Right cardiac atrium (tissue), 5 donors: Measurements from ENCODE around the gene GTF3C4. TPM values are rescaled to one million over a fixed set of nuclear protein-coding genes. Genes with fewer than 3 reads are reported as not detected.

Source experiments
- ATAC-seq, 2 donors: fragments of 200-7000 bp; cut with Tn5 transposase; one replicate each; pipeline versions ENCODE4 v1.8.0 to v1.9.1; 2020; ENCODE audit warnings: moderate library complexity in 2 of 2, mild to moderate bottlenecking in 1 of 2
- DNase-seq, 3 donors: peaks; one replicate each; pipeline ENCODE4 v3.0.0-alpha.2; 2020
- H3K27ac ChIP-seq: one replicate; pipeline ENCODE4 v1.5.1; 2013; ENCODE audit warnings: mild to moderate bottlenecking, low read length, control low read depth, moderate library complexity
- H3K27me3 ChIP-seq: one replicate; pipeline ENCODE4 v1.6.1; 2013; ENCODE audit not compliant: control insufficient read depth, insufficient read depth
- H3K4me1 ChIP-seq: one replicate; pipeline ENCODE4 v1.6.1; 2013; ENCODE audit warnings: low read length; ENCODE audit not compliant: control insufficient read depth, insufficient read depth
- H3K4me3 ChIP-seq: one replicate; pipeline ENCODE4 v1.5.1; 2013; ENCODE audit warnings: low read length, control low read depth
- H3K9me3 ChIP-seq: one replicate; pipeline ENCODE4 v1.6.1; 2013; ENCODE audit warnings: low read length; ENCODE audit not compliant: control insufficient read depth
- WGBS: extraction: QIAGEN DNeasy Blood & Tissue Kit; methylation state at CpG from one replicate; pipeline ENCODE4 v1.1.7; 2013; 5-methylcytosine and 5-hydroxymethylcytosine counted together
- intact Hi-C, 4 donors: fragments of 100-400 bp; cut with DNase I; formaldehyde crosslinking; loops; one replicate each; pipeline versions ENCODE4 v1.11.0 to v1.14.0; 2022 to 2023
- polyA plus RNA-seq: library from polyadenylated mRNA; stranded (reverse); fragments of 200-250 nt; gene quantifications from one replicate; pipeline ENCODE4 v1.2.3, GENCODE V29; 2013
- total RNA-seq, 4 donors: library from RNA; stranded (reverse); fragmentation: NEBNext Ultra II Directional; extraction: Animal tissue kit (Norgen Biotek cat#: 25700); gene quantifications; one replicate each; pipeline ENCODE4 v1.2.1, GENCODE V29; 2021
- donor health status: healthy with polysubstance abuse.
- donor health status: DM: no; HTN: yes; CAD: no.
- donor health status: DM: no; HTN: no; CAD: no.
- donor health status: DM: no; HTN: yes; CAD: no; lungs with severe emphysema.
- donor health status: DM: yes; HTN: yes; CAD: no.

GTF3C4 gene
- total and polyA plus RNA-seq, 5 donors, result 2.6 to 9.7 (median 9.4) TPM

GRCh38 chr9:132647806-132648205 is 22.5 kb upstream of the GTF3C4 start:
- Histone ChIP-seq H3K27me3 (no peaks in the 10 kb centered on the region), H3K4me1 (no peaks in the 10 kb centered on the region), H3K4me3 (no peak overlapping the region), H3K9me3 (no peaks in the 10 kb centered on the region), H3K27ac (no peak overlapping the region)
- ATAC-seq (no peak), DNase-seq (no peak)
- intact Hi-C loops, result no loop called here
- 88% methylated on average over 2 of the region's 2 CpGs for WGBS

GRCh38 chr9:132648283-132648682 is 22.0 kb upstream of the GTF3C4 start:
- Histone ChIP-seq H3K9me3 (no peaks in the 10 kb centered on the region), H3K27me3 (no peaks in the 10 kb centered on the region), H3K27ac (no peak overlapping the region), H3K4me1 (no peaks in the 10 kb centered on the region), H3K4me3 (no peak overlapping the region)
- no peak for ATAC-seq
- no peak for DNase-seq
- 87% methylated on average over 7 of the region's 7 CpGs for WGBS
- intact Hi-C loops, result no loop called here

DNA sequence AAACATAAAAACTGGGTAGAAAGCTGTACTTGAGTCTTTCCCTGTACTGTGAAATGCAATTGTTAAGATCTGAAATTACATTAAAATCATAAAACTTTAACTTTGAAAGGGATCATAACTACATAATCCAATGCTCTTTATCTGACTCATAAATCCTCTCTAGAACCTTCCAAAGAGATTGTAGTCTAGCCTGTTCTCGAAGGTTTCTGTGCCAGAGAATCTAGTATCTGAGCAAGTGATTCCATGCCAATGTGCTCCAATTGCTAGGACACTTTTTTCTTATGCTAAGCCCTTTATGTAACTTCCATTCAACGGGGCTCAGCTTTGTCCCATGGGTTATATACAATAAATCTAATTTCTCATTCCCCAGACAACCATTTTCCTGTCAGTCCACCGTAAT is 21.6 kb upstream of the GTF3C4 start:
- no peak for ATAC-seq
- no peaks in the 10 kb centered on the region for H3K9me3 ChIP-seq
- H3K27ac ChIP-seq, result no peak overlapping the region
- no peak overlapping the region for H3K4me3 ChIP-seq
- DNase-seq, result no peak
- no peaks in the 10 kb centered on the region for H3K4me1 ChIP-seq
- intact Hi-C loops, result no loop called here
- WGBS, result 86% methylated on average over 3 of the region's 3 CpGs
- no peaks in the 10 kb centered on the region for H3K27me3 ChIP-seq

GRCh38 chr9:132651259-132651658 is 19.0 kb upstream of the GTF3C4 start:
- Histone ChIP-seq H3K4me3 (no peak overlapping the region), H3K4me1 (no peaks in the 10 kb centered on the region), H3K27ac (no peak overlapping the region), H3K9me3 (no peaks in the 10 kb centered on the region), H3K27me3 (no peaks in the 10 kb centered on the region)
- ATAC-seq (no peak), DNase-seq (no peak)
- WGBS, result 72% methylated on average over 6 of the region's 6 CpGs
- intact Hi-C loops, result no loop called here

DNA sequence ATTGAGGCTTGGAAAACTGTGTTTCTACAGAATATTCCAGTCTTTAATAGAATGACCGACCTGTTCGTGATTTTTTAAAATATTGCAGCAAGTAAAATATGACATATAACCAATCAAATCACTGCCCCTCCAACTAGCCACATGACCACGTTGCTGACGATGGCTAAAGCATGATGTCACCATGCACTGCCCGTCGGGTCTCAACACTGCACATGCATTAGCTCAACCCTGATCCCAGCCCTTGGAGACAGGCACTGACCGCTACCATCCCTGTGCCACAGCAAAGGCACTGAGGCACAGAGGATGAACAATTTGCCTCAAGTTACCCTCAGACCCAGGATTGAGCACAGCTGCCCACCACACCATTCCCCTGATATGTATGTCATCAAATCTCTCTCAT is 14.0 kb upstream of the GTF3C4 start:
- no peaks in the 10 kb centered on the region for H3K9me3 ChIP-seq
- H3K4me1 ChIP-seq, result no peaks in the 10 kb centered on the region
- DNase-seq (no peak), ATAC-seq (no peak)
- WGBS, result 85% methylated on average over 7 of the region's 7 CpGs
- H3K27me3 ChIP-seq, result no peaks in the 10 kb centered on the region
- no peak overlapping the region for H3K27ac ChIP-seq
- intact Hi-C loops, result no loop called here
- no peak overlapping the region for H3K4me3 ChIP-seq

DNA sequence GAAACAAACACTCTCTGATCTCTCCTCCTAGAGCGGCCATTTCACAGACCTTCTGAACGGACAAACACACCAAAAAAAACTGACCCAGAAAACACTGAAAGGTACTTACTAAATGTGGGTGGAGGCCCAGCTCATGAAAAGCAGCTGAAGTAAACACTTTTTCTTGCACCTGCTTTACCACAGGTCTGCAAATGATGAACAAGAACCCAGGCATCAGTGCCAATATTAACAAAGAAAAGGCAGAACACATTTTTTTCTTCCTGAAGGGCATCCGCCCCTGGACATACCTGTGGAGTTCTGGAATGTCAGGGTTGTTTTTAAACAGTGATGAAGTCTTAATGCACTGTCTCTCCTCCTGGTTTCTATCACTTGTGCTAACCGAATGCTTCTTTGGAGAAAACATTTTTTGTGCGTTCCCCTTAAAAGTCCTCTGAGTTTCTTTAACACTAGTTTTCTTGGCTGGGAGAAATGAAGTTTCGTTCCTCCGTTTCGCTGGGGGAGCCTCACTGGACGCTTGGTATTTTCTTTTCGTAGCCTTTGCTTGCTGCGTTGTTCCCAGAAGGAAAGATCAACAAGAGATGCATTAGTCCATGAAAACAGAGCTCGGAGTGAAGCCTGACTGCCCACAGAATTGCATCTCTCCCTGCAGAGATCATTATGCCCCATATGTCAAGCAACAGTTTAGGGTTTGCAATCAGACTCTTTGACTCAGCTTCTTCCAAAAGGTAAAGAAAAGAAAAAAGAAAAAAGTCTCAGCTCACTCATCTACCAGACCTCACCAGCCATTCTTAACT is 7.9 kb upstream of the GTF3C4 start:
- Histone ChIP-seq H3K4me3 (no peak overlapping the region), H3K27ac (no peak overlapping the region), H3K9me3 (no peaks in the 10 kb centered on the region), H3K27me3 (no peaks in the 10 kb centered on the region), H3K4me1 (no peaks in the 10 kb centered on the region)
- intact Hi-C loops, result no loop called here
- DNase-seq (no peak), ATAC-seq (no peak)
- WGBS, result 87% methylated on average over 12 of the region's 12 CpGs

DNA sequence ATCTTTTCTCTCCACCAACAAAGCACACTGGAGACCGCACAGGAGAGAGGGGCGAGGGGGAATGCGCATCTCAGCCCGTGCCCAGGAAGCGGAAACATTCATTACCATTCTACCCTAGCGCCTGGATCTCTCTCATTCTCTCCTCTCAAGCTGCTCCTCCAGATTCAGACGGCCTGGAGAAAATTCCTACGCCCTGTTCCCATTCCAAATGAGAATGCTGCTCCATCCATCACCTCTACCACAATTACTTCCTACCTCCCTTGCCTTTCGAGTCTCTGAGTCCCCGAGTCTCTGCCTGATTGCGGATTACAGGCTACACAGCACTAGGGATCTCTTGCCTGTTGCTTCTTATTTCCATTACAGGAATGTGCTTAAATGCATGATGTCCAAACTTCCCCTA is 7.1 kb upstream of the GTF3C4 start:
- Histone ChIP-seq H3K4me3 (no peak overlapping the region), H3K9me3 (no peaks in the 10 kb centered on the region), H3K27me3 (no peaks in the 10 kb centered on the region), H3K27ac (no peak overlapping the region), H3K4me1 (no peaks in the 10 kb centered on the region)
- ATAC-seq (no peak), DNase-seq (no peak)
- intact Hi-C loops, result no loop called here
- WGBS, result 70% methylated on average over 11 of the region's 11 CpGs

GRCh38 chr9:132663851-132664250 is 6.4 kb upstream of the GTF3C4 start:
- DNase-seq (no peak), ATAC-seq (no peak)
- Histone ChIP-seq H3K4me1 (no peaks in the 10 kb centered on the region), H3K4me3 (no peak overlapping the region), H3K27me3 (no peaks in the 10 kb centered on the region), H3K9me3 (no peaks in the 10 kb centered on the region), H3K27ac (no peak overlapping the region)
- 90% methylated on average over 2 of the region's 2 CpGs for WGBS
- intact Hi-C loops, result no loop called here

DNA sequence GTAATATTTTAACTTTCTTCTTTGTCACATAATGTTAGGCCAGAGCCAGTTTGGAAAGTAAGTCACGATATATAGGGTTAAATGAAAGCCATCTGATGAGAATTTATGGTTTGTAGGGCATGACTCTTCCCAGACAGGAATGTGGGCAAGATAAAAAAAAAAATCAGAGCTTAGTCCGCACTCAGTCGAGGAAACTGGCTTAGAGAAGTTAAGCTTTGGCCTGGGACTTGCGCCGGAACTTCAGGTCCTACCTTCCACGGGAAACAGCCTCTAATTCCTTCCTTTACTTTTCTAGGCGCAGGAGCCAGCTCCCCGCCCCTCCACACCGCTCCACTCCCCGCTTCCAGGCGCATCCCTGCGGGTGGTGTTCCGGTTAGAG is 956 bp upstream of the GTF3C4 start:
- WGBS, result 0% methylated on average over 13 of the region's 13 CpGs
- H3K4me3 ChIP-seq, result peak overlapping the region; percentile 78
- ATAC-seq, result peak; percentile 62 to 64
- no peaks in the 10 kb centered on the region for H3K27me3 ChIP-seq
- DNase-seq, result peak; percentile 64 to 78 (median 76)
- peak overlapping the region; percentile 90 for H3K27ac ChIP-seq
- H3K9me3 ChIP-seq, result no peaks in the 10 kb centered on the region
- no peaks in the 10 kb centered on the region for H3K4me1 ChIP-seq
- intact Hi-C loops, result no loop called here

DNA sequence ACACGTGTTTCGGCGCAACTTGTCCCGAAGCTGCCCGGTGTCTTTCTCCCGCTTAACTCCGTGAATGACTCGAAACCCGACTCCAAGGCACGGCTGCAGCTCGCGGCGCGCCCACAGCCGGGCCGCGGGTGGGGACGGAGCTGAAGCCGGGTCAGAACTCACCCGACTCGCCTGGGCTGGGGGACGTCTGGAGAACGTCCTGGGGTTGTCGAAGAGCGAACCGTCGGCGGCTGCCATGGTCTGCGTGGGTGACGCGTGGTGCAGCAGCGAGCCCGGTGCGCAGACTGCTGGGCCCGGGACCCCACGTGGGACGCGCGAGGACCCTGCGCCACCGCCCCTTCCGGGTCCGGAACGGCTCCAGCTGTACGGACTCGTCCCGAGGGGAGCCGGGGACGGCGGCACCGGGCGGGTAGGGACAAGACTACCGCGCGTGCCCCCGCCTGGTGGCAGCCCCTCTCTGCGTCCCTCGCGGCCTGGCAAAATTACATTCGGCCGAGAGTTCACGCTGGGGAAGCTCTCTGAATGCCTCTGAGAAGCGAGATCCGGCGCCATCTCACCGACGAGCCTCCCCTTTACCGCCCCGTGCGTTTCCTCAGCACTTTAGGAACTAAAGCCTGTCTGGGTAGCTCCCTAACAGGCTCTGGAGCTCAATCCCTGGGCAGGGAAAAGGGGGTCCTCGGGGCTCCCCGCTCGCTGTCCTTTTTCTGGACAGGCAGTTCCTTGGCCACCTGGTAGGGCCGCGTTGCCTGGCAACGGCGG is 387 bp upstream of the GTF3C4 start, which contains the start of gene DDX31:
Gene DDX31 (minus strand): TSS at position 286 of the 759 bp plus-strand sequence. CDS start 49 bp downstream, at position 237.
- WGBS, result under 1% methylated on average over 77 of the region's 77 CpGs
- ATAC-seq (peak; percentile 98 to 99), DNase-seq (peak; percentile 90 to 96 (median 95))
- H3K27me3 ChIP-seq, result no peaks in the 10 kb centered on the region
- H3K9me3 ChIP-seq, result no peaks in the 10 kb centered on the region
- peak within 1 kb of the TSS; percentile 78 for H3K4me3 ChIP-seq
- peak within 1 kb of the TSS; percentile 90 for H3K27ac ChIP-seq
- intact Hi-C loops, result loop anchor here in 1 of 4 donors (10.0 kb wide), 1 partner anchor 125 kb away; no protein-coding TSS in a partner anchor
- no peaks in the 10 kb centered on the region for H3K4me1 ChIP-seq
